GM12878 (cell line): ENCODE results near the gene RASGEF1B.

Source experiments
- IRF4 ChIP-seq: IDR thresholded peaks from 2 replicates; pipeline ENCODE4 v1.6.1; 2011; ENCODE audit warnings: low read depth, low read length
- POLR2AphosphoS5 ChIP-seq: IDR thresholded peaks from 2 replicates; pipeline ENCODE4 v1.6.1; 2011; ENCODE audit warnings: mild to moderate bottlenecking, low read length, inconsistent platforms
- REST ChIP-seq: IDR thresholded peaks from 2 replicates; pipeline ENCODE4 v1.6.1; 2012; ENCODE audit warnings: mild to moderate bottlenecking, low read depth, low read length
- SIN3A ChIP-seq: IDR thresholded peaks from 2 replicates; pipeline ENCODE4 v1.6.1; 2012; ENCODE audit warnings: low read depth, low read length, improper control_type of control experiment
- SRF ChIP-seq, 2 experiments: IDR thresholded peaks; 2 replicates each; pipeline ENCODE4 v1.6.1; 2011; ENCODE audit warnings: low read depth in 2 of 2, low read length in 2 of 2, mild to moderate bottlenecking in 1 of 2, moderate library complexity in 1 of 2
- ZBTB40 ChIP-seq: fragments of 450-650 bp; IDR thresholded peaks from 2 replicates; pipeline ENCODE4 v1.6.1; 2016; ENCODE audit warnings: mild to moderate bottlenecking, moderate library complexity, borderline replicate concordance
- TF ChIP-seq, protein P1 (sequence below), 3 experiments: IDR thresholded peaks in 2 of 3; conservative IDR thresholded peaks in 1 of 3; 2 replicates each; pipeline ENCODE4 v1.5.1; 2011; ENCODE audit warnings: low read depth in 3 of 3, low read length in 3 of 3, mild to moderate bottlenecking in 3 of 3, control low read depth in 2 of 3, moderate library complexity in 2 of 3, inconsistent platforms in 1 of 3, mixed read lengths in 1 of 3; ENCODE audit not compliant: control insufficient read depth in 2 of 3, insufficient read depth in 1 of 3; ENCODE audit errors: extremely low read depth in 1 of 3

DNA sequence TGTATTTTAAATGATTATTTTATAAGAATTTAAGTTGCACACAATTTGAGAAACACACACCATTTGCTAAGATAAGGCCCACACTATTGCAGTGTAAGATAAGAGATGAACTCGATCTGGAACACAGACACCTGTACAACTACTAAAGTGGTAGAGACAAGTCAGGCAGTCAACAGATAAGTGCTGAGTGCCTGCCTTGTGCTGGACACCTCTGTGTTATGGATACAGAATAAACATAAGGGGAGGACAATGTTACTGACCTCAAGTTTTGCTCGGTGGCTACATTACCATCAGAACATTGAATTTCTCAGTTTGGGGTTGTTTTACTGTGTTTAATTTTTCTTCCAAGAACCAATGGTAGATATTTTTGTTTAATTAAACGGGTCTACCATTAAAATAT lies 74.1 kb downstream of the RASGEF1B start:
- TF ChIP-seq POLR2AphosphoS5 (no peak), REST (no peak), SIN3A (no peak), SRF (IDR thresholded peaks at IDR 0.05; ENCODE audit: low read depth in 2 of 2, low read length in 2 of 2) (no peak), ZBTB40 (no peak), IRF4 (no peak)
- TF ChIP-seq, protein P1, sequence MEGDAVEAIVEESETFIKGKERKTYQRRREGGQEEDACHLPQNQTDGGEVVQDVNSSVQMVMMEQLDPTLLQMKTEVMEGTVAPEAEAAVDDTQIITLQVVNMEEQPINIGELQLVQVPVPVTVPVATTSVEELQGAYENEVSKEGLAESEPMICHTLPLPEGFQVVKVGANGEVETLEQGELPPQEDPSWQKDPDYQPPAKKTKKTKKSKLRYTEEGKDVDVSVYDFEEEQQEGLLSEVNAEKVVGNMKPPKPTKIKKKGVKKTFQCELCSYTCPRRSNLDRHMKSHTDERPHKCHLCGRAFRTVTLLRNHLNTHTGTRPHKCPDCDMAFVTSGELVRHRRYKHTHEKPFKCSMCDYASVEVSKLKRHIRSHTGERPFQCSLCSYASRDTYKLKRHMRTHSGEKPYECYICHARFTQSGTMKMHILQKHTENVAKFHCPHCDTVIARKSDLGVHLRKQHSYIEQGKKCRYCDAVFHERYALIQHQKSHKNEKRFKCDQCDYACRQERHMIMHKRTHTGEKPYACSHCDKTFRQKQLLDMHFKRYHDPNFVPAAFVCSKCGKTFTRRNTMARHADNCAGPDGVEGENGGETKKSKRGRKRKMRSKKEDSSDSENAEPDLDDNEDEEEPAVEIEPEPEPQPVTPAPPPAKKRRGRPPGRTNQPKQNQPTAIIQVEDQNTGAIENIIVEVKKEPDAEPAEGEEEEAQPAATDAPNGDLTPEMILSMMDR (IDR thresholded peaks at IDR 0.05 in 2 of 3, conservative IDR thresholded peaks at IDR 0.05 in 1 of 3; ENCODE audit: control insufficient read depth in 2 of 3, extremely low read depth in 1 of 3, insufficient read depth in 1 of 3, low read depth in 3 of 3, low read length in 3 of 3): no peak
